Measurements from ENCODE around the gene ANO6.

The ANO6 gene

DNA sequence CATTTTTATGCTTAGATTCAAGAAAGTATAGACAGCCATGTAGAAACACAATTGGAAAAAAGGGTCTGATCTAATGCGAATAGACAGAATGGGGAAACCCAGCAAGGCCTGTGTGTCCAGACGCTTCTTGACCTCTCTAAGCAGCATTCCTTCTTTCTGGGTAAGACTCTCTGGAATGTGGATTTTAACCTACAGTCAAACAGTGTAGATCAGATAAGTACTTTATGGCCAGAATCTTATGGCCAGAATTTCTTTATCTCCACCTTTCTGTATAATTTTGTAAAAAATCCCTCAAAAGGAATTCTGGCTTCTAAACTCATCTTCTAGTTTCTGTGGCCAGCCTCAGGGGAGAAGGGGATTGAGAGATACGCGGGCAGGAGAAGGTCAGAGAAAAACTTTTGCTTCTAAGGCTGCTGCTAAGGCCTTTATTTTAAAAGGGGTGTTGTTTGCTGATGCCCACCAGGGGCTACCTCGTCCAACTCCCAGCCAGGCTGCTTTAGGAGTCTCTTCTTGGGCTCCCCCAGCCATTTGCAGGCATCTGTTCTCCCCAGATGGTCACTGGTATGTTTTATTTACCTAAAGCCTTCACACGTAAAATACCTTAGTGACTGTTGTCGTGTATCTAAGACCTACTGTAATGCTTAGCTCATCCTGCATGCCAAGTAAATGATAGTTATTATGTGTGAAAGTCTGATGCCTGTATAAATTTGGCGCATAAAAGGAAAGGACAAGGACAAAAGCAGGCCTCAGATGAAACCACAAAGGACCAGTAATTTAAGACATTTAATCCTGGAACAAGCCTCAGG lies 68.4 kb downstream of the ANO6 start:
- no peak for DNase-seq

DNA sequence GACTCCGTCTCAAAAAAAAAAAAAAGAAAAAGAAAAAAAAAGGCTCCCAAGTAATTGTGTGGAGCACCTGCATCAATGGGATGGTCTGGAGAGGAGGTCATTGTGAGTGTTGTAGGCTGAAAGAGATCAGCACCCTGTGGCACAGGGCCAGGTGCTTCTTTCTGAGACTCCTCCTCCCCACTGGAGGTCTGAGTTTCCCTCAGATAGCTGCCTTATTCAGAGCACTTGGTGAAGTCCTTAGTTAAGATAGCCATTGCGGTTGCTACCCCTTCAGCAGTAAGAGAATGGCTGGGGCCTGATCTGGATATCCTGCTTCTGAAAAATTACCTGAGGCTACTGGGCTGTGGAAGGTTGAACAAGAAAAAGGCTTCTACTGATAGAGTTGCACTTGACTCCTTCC lies 69.8 kb downstream of the ANO6 start:
- DNase-seq: no peak

DNA sequence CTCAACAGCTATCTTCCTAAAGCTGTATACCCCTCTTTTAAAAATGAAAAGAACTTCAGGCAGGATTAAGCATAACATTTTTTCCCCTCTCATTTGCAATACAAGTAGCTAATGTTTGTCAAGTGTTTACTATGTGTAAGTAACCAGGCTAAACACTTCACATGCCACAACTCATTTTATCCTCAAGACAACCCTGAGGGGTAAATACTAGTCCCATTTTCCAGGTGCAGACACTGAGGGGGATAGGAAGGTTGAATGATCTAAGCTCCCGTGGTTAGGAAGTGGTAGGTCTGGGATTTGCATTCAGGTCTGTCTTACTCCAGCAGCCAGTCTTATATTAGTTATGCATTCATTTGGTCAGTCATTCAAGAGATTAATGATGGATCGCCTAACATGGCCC lies 70.7 kb downstream of the ANO6 start:
- no peak for DNase-seq

DNA sequence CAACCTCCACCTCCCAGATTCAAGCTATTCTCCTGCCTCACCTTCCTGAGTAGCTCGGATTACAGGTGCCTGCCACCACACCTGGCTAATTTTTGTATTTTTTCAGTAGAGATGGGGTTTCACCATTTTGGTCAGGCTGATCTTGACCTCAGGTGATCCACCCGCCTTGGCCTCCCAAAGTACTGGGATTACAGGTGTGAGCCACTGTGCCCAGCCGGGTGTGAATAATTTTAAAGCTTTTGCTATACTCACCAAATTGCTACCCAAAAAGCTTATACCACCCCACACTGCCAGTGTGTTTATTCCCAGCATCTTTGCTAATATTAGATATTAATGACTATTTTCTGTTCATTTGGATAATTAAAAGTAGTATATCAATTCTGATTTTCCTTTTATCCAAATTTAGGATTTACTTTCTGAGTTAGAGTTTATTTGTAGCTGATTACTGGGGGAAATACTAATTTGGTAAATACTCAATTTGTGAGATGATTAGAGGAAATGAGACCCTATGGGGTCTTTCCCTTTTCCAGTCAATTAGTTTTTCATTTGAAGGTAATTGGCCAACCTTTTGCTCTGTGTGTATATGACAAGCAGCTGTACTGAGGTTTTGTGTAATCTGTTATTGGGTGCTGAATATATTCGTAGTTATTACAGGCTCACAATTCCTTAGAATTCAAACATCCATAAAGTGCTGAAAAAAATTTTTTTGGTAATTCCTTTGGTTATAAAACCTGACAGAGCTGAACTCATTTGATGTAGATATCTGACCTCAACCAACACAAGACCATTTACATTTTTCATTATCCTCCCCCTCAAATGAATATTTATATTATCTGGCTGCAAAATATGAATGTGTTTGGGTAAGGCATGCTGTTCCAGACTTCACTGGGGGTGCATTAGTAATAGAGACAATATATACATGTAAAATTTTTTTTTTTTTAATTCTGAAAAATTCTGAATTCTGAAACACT lies 73.6 kb downstream of the ANO6 start:
- DNase-seq: no peak

DNA sequence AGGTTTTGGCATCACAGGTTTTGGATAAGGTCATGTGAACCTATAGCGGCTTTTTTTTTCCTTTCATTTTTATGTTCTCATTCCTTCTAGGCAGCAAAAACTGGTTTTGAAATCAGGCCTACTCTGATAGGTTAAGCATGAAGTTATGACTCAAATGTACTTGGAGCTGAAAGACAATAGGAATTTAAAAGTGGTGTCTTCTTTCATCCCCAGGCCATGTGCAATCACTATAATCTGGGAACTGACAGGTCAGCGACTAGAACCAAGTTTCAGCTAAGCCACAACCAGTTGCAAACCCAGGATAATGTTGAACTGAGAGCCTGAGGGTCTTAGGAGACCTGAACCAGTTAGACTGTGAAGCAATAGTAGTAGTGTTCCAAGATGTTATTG lies 74.3 kb downstream of the ANO6 start:
- DNase-seq: no peak

DNA sequence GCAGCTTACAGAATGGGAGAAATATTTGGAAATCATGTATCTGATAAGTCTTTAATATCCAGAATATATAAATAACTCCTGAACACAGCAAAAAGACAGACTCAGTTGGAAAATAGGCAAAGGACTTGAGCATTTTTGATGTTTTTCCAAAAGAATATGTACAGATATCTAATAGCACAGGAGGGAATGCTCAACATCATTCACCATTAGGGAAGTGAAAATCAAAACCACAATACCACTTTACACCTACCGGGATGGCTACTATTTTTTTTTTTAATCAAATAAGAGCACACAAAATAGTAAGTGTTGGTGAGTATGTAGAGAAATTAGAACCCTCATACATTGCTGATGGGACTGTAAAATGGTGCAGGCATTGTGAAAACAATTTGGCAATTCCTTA lies 75.6 kb downstream of the ANO6 start:
- DNase-seq: no peak

DNA sequence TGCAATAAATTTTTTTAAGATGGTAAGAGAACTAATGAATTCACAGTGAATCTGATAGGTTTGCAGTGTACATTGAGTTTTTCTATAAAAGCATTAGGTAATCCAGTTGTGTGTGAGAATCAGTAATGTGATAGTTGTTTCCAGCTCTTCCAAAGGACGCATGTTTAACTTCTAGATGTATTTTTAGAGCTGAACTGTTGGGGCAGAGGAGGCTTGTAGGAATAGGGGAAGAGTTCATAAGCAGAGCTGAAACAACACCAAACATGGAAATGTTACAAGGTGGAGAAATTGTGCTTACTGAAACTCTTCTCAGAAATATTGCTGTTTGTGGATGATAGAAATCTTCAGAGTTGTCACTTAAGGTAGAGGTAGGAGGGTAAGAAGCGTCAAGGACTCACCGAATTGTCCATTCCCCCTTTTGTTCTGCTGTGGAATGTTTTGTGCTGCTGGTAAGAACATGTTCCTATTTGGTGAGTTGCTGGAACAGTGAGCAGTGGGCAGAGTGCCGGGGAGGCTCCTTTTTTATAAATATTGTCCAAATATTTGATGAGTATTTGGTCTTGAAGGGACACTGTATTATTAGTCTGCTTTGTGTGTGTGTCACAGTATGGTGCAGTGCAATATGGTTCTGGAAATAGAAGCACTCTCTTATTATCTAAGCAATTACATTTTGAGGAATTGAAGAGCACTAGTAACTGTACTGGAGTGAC lies 76.7 kb downstream of the ANO6 start:
- DNase-seq: no peak

DNA sequence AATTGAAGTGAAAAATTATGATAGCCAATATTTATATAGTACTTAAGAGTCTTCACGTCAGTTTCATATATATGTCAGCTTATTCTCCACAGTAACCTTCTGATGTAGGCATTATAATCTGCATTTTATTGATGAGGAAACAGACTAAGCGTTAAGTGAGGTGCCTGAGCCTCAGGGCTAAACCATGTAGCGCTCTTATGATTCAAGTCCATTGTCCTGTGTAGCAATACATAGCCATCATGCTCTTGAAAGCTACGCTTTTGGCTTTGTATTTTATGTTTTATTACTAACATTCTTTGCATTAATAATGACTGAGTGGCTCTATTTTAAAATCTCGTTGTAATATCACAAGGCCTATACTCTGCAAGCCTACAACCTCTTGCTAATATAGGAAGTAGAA lies 79.0 kb downstream of the ANO6 start:
- no peak for DNase-seq

DNA sequence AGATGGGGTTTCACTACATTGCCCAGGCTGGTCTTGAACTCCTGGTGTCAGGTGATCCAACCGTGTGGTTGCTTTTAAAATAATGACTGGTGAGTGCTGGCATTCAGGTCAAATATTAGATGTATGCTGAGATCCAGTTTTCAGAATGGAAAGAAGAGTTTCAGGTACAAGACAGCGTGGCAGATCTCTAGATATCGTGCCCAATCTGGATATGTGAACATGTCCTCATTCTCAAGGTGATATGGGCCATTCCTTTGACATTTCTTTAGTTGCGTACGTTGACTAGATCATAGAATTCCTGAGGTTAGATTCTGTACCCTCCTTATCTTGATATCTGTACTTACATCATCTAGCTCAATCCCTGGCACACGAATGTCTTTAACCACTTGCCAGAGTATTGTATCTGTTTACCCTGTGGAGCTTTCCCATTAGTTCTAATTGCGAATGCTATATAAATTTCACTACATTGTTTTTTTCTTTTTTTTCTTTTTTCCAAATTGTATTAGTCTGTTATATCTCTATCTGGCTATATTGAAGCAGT lies 80.2 kb downstream of the ANO6 start:
- DNase-seq: no peak

DNA sequence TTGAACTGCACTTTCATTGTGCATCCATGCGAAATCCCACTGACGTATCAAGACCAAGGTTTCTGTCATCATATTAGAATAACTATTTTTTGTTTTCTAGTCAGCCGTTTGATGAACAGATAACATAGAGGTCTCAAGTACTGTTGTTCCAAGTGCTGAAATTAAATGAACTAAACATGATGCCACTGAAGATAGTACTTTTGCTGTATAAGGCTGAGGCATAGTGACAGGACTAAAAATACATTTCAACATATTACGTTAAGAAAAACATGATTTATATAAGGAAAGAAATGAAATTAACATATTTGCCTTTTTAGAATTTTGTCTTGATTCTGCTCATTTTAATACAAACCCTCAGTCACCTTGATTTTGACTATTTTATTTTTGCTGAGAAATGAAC lies 82.2 kb downstream of the ANO6 start:
- DNase-seq: no peak

DNA sequence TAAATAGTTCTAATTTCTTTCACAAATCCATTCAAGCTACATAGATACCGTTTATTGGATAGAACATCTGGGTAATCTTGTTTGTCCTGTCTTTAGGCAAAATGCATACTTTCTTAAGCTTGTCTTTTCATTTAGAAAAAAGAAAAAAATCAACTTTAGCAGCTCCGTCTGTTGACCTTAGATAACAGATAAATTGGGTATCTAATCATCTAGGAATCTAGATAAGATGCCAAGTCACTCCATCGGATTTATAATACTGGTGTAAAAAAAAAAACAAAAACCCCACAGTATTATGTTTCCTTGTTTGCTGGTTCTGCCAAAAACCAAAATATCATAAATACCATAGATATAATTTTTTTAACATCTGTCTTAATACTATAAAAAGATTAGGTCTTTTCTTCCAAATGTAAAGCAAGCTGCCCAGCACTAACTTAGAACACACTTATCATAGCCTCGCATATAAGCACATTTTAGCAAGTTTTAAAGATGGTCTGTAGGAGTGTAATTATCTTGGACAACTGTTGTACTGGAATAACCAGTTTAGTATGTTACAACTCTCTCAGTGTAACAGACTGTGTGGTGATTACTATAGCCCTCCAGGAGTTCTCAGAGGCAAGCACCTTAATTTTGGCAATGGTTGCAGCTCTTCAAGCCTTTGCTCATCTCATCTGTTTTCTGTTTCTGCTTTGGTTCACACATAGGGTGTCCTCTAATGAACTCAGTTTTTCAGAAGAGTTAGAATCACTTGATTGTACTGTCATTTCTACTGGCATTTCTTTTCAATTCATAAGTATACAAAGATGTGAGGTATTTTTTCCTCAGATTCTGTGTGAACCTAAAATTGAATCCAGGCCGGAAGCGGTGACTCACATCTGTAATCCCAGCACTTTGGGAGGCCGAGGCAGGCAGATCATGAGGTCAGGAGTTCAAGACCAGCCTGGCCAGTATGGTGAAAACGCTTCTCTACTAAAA lies 83.1 kb downstream of the ANO6 start:
- no peak for DNase-seq

DNA sequence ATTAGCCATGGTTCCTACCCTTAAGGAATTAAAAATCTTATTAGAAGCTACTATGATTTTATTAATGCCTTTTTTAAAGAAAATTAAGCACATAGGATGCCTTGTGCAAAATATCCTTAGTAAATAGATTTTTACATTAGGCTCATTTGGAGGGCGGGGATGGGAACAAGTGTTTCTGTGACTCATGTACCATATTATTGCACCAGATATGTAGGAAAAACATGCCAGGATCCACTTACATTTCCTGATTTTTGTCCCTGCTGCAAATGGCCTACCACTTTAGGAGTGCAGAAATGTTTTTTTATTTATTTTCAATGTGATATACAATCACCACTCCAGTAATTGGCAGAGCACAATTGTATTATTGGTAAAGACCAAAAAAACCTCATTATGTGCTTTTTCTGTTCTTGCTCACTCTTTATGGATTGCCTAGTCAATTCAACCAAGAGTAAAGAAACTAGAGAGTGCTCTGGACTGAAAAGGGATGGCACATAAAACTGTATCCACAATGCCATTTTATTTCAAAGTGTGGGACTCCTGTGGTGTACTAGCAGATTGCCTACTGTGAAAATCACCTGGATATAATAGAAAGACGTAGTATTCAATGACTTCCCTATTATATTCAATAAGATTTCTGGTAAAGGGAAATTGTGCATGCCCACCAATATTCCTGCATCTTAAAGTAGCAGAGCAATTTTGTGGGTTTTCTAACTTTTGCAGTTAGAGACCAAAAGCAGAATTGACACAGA lies 86.9 kb downstream of the ANO6 start:
- DNase-seq: no peak

DNA sequence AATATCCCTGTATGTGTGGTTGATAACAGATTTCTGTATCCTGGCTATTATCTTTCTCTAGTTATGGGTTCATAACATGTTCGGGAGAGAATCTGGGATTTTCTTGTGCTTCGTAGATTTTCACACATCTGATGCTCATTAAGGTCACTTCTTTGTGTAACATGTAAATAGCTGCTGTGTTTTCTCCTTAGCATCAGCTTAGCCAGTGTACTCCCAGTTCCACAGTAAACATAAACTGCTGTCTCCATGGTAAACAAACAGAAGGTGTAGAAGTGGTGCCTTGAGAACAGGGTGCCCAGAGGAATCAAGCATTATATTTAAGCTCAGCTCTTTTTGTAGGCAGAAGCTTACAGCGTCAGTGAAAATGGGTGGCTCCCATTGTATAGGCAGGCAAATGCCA lies 88.0 kb downstream of the ANO6 start:
- DNase-seq: no peak

DNA sequence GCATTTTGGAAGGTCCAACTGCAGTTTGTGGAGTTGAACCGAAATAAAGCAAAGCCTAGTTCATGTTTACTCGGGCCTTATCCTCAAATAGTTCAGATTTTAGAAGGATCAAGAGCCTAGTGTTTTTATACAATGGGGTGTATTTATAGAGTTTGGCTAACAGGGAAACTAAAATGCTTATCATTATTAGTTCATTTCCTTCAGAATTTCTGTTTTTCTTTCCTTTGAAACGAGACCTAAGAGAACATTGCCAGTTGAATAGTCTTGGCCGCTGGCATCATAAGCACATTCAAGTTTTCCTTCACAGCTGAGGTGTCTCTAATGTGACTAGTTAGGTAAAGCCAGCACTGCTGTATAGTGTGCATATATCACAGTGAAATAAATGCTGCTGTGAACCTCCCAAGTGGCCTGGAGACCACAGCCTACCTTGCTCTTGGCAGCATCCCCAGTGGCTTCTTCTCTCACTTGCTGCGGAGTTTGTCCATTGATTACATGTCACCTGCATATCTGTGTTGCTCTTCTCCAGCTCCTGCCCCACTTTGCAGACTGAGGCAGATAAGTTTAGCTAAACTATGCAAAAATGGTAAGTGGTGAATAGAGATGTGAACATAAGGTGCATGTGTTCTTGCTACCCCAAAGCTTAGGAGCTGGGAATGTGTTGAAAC lies 88.8 kb downstream of the ANO6 start:
- DNase-seq: no peak

DNA sequence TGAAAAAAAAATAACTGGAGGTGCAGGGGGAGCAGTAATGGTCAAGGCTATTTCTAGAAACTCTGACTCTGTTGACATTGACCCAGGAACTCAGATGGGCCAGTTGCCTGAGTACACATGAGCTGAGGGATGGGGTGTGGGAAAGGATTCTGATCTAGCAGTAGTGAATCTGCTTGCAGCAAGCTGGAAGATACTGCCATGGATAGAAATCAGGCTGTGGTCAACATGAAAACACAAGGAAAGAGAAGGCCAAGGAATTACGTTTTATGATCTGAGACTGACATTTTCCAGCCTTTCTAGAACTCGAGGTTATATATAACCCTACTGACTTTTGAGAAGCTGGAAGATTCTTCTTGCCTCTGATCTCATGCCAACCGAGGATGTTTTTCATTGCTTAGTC lies 90.0 kb downstream of the ANO6 start:
- DNase-seq: no peak

DNA sequence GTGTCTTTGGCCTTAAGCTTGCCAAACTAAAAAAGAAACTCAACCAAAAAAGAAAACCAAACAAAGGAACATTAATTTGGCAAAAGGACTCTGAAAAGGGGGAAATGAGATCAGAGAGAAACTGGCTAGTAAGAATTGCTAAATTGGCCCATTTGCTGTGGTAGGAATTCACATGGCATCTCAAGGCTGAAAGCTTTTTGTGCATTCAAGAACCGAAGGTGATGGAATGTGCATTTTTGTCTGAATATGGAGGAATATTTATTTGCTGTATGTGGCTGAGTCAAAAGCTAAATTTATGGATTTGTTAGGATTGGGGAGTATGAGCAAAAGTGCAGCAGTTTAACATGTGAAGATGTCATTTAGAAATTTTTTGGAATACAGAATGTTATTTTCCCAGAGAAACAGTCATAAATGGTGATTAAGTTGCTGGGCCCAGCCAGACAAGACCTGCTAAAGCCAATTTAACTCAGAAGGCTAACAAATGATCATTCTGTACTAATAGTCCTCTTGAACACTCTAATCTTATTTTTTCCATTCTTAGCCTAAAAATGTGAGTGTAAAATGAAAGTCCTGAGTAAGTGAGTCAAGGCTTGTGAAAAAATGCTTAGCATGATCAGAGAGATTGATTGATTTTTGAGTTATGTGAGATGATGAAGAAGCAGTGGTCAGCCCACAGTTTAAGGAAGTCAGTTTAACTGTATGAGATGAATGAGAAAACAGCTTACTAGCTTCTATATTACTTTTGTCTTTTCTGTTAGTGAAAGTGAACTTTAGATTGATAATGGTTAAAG lies 94.1 kb downstream of the ANO6 start:
- DNase-seq: no peak

DNA sequence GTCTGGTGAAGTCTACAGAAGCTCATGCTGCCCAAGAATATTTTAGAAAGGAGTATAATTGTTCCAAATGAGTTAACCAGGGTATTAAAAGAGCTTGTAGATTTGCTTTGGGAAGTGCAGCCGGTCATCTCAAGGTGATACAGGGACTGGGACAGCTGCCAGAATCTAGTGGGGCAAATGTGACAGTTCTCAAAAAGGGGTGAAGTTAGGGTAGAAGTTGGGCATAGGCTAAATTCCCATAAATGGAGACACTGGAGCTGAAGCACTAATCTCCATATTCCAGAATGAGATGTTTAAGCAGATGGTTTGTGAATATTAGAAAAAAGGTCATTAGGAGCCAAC lies 94.7 kb downstream of the ANO6 start:
- DNase-seq: no peak

DNA sequence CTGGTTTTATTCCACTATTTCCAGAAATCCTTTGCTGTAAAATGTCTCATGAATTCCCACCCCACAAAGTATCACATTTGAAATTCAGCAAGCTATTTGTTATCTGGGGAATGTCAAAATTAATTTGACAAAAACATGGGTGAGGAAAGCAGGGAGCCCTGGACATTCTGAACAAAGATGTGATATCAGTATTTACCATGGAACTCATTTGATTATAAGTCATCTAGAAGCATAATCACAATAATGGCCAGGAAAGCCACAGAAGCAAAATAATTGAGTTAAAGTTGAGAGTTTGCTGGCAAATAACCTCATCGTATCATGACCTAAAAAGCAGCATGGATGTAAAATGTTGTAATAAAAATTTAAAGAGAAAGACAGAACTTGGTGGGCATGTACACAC lies 96.1 kb downstream of the ANO6 start:
- DNase-seq: no peak

DNA sequence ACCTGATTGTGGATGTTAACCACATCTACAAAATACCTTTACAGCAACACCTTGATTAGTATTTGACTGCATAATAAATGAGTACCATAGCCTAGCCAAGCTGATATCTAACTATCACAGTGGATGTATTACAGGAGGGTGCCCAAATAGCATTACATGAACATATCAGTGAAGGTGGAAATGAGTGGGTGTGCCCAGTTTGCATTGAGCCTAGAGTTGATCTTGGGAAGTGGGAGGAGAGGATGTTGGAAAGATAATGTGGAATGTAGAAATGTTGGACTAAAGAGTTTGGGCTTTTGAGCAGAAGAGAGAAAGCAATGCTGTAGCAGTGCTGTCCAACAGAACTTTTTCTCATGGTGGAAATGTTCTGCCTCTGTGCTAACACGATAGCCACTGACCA lies 98.9 kb downstream of the ANO6 start:
- DNase-seq: no peak

DNA sequence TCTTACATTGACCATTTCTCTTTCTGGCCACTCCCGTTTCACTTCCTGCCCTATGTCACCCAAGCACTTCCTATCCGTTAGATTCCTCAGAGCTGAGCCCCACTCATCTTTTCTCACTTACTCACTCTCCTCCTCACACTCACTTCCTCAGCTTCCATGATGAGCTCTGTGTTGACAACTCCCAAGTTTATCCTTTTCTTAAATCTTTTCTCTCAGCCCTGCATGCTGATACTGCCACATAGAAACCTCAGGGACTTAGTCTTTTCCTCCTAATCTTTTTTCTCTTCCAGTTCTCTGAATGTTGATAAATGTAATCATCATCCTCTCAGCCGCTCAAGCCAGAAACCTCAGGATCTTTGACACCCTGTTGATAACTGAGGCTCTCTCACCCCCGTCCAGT lies 99.6 kb downstream of the ANO6 start:
- DNase-seq: no peak

All from stimulated activated CD4-positive, alpha-beta T cell treated with anti-CD3 and anti-CD28 coated beads, Interleukin-15, amount 100 ng/mL, for 24 hours (primary cell).